ENCODE data around the gene GPR26.
"Not testable (repeated sequence)": the region's sequence is repeated elsewhere in the genome, so short reads cannot be mapped to it uniquely, and the experiment has no call there.

GPR26 gene

GRCh38 chr10:123717336-123717735 is 51.2 kb downstream of the GPR26 start:
- DNase-seq = no peak

GRCh38 chr10:123718544-123719060 is 52.4 kb downstream of the GPR26 start:
- DNase-seq = no peak

- DNase-seq = no peak
Observed at GRCh38 chr10:123720536-123720935, 54.4 kb downstream of the GPR26 start.

- no peak for DNase-seq
Observed at GRCh38 chr10:123721441-123722049, 55.4 kb downstream of the GPR26 start.

- no peak for DNase-seq
Observed at GRCh38 chr10:123722351-123722750, 56.2 kb downstream of the GPR26 start.

GRCh38 chr10:123724747-123725146 is 58.6 kb downstream of the GPR26 start:
- no peak for DNase-seq

GRCh38 chr10:123726381-123726780 is 60.2 kb downstream of the GPR26 start:
- DNase-seq = no peak

- DNase-seq = no peak
Observed at GRCh38 chr10:123726836-123727235, 60.7 kb downstream of the GPR26 start.

GRCh38 chr10:123729523-123729922 is 63.4 kb downstream of the GPR26 start:
- DNase-seq = no peak

- not testable (repeated sequence) for DNase-seq
Observed at GRCh38 chr10:123736917-123737316, 70.8 kb downstream of the GPR26 start.

- DNase-seq = no peak
Observed at GRCh38 chr10:123741146-123741545, 75.0 kb downstream of the GPR26 start.

- DNase-seq = no peak
Observed at GRCh38 chr10:123741711-123742110, 75.6 kb downstream of the GPR26 start.

- no peak for DNase-seq
Observed at GRCh38 chr10:123742751-123743440, 76.7 kb downstream of the GPR26 start.

GRCh38 chr10:123743441-123744223 is 77.5 kb downstream of the GPR26 start:
- DNase-seq = no peak

- no peak for DNase-seq
Observed at GRCh38 chr10:123744224-123744536, 78.0 kb downstream of the GPR26 start.
